ENCODE data around the gene LGALS4.
"Not testable (repeated sequence)": the region's sequence is repeated elsewhere in the genome, so short reads cannot be mapped to it uniquely, and the experiment has no call there.

GRCh38 chr19:38771569-38771968 is 41.2 kb downstream of the LGALS4 start:
- not testable (repeated sequence) for TF ChIP-seq CTCF (conservative IDR thresholded peaks at IDR 0.05; ENCODE audit: low read length); EZH2phosphoT487 (IDR thresholded peaks at IDR 0.05; ENCODE audit: borderline replicate concordance, low read depth, low read length)
